H1 (cell line): ENCODE data around the gene NT5C. TPM values are rescaled to one million over a fixed set of nuclear protein-coding genes. Genes with fewer than 3 reads are reported as not detected.

ENCODE experiments used
- CBX8 ChIP-seq: fragments of 300-800, 300-1000 bp; sonication (generic); IDR thresholded peaks from 2 replicates; pipeline ENCODE4 v1.7.1; 2016; ENCODE audit warnings: low read depth, low read length, borderline replicate concordance
- GTF2F1 ChIP-seq: IDR thresholded peaks from 2 replicates; pipeline ENCODE4 v1.6.1; 2012; ENCODE audit warnings: low read depth, low read length, improper control_type of control experiment, borderline replicate concordance
- HDAC6 ChIP-seq: IDR thresholded peaks from one replicate; pipeline ENCODE4 v1.7.1; 2012; ENCODE audit warnings: low read depth, mild to moderate bottlenecking, inconsistent platforms, low read length, moderate library complexity
- KDM5A ChIP-seq: fragments of 200-600 bp; IDR thresholded peaks from 2 replicates; pipeline ENCODE4 v1.7.1; 2012; ENCODE audit warnings: mild to moderate bottlenecking, low read length, inconsistent platforms, mixed read lengths
- POU5F1 ChIP-seq: IDR thresholded peaks from 2 replicates; pipeline ENCODE4 v1.6.1; 2011; ENCODE audit warnings: low read depth, mild to moderate bottlenecking, low read length, moderate library complexity
- RNF2 ChIP-seq: fragments of 200-900, 300-1000 bp; sonication (generic); IDR thresholded peaks from 2 replicates; pipeline ENCODE4 v1.7.1; 2016; ENCODE audit warnings: borderline replicate concordance, low read depth, mild to moderate bottlenecking, antibody characterized with exemption, low read length; ENCODE audit not compliant: poor library complexity, severe bottlenecking; ENCODE audit errors: missing control alignments
- polyA plus RNA-seq, 7 experiments: library from polyadenylated mRNA; depleted of rRNA in 3 of 7; stranded (reverse) in 5 of 7; unstranded in 2 of 7; fragments of >200 nt in 5 of 7; fragments of 200-250 nt in 2 of 7; gene quantifications; 1 replicate in 5 of 7; 2 replicates in 1 of 7; 4 replicates in 1 of 7; pipeline versions ENCODE4 v1.2.1 to v1.2.3, GENCODE V29; 2011 to 2013; ENCODE audit warnings: missing spikeins in 2 of 7, mixed read lengths in 2 of 7
- total RNA-seq: library from RNA; stranded (reverse); fragmentation: NEBNext Ultra II Directional; extraction: Animal tissue kit (Norgen Biotek cat#: 25700); gene quantifications from 2 replicates; pipeline ENCODE4 v1.2.1, GENCODE V29; 2021
- TF ChIP-seq, protein P1 (sequence below): fragments of 300-600 bp; sonication (generic); IDR thresholded peaks from 2 replicates; pipeline ENCODE4 v1.7.1; 2012; ENCODE audit warnings: low read length, moderate library complexity, mild to moderate bottlenecking, inconsistent platforms; ENCODE audit not compliant: insufficient replicate concordance
- TF ChIP-seq, protein P2 (sequence below): IDR thresholded peaks from 2 replicates; pipeline ENCODE4 v1.6.1; 2011; ENCODE audit warnings: low read length, improper control_type of control experiment

NT5C gene
- total and polyA plus RNA-seq, 2 of the 8 experiments (the other 6 are each of a cell fraction or from before 2014, with no cell fraction given), result 52.1 to 66.4 TPM

DNA sequence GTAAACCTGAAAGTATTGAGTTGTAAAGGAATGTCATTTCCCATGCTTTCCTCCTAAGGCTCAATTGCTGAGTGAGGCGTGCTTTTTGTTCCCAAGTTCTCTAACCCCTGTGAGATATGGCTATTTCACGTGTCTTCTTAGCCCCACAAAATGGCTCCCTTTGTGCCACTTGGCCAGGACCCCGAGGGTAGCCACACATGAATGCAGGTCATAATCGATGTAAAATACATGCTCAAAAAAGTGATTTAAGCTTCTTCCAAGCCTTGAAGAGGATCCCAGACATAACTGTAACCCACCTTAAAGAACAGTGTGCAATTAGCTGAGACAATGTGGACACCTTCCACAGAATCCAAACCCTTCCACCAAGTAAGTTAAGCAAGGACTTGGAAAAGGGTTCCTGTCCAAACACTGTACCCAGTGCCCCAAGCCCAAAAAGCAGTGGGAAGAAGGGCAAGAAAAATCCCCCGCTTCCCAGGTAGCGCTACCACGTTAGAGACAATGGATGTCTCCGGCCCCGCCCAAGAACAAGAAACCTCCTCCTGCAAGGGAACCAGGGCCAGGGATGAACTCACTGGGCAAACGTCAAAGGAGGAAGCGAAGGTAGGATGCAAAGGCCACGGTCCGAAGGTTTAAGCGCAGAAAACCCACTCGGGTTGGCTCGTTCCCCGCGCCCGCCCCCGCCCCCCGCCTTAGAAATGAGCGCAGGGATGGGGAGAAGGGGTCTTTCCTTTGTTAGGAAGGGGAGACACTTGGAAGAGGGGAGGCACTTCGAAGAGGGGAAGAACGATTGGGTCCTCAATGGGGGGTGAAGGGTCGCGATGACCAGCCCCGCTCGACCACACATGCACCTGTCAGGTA, 21.6 kb upstream of the NT5C start (continued):
- TF ChIP-seq, protein P1, sequence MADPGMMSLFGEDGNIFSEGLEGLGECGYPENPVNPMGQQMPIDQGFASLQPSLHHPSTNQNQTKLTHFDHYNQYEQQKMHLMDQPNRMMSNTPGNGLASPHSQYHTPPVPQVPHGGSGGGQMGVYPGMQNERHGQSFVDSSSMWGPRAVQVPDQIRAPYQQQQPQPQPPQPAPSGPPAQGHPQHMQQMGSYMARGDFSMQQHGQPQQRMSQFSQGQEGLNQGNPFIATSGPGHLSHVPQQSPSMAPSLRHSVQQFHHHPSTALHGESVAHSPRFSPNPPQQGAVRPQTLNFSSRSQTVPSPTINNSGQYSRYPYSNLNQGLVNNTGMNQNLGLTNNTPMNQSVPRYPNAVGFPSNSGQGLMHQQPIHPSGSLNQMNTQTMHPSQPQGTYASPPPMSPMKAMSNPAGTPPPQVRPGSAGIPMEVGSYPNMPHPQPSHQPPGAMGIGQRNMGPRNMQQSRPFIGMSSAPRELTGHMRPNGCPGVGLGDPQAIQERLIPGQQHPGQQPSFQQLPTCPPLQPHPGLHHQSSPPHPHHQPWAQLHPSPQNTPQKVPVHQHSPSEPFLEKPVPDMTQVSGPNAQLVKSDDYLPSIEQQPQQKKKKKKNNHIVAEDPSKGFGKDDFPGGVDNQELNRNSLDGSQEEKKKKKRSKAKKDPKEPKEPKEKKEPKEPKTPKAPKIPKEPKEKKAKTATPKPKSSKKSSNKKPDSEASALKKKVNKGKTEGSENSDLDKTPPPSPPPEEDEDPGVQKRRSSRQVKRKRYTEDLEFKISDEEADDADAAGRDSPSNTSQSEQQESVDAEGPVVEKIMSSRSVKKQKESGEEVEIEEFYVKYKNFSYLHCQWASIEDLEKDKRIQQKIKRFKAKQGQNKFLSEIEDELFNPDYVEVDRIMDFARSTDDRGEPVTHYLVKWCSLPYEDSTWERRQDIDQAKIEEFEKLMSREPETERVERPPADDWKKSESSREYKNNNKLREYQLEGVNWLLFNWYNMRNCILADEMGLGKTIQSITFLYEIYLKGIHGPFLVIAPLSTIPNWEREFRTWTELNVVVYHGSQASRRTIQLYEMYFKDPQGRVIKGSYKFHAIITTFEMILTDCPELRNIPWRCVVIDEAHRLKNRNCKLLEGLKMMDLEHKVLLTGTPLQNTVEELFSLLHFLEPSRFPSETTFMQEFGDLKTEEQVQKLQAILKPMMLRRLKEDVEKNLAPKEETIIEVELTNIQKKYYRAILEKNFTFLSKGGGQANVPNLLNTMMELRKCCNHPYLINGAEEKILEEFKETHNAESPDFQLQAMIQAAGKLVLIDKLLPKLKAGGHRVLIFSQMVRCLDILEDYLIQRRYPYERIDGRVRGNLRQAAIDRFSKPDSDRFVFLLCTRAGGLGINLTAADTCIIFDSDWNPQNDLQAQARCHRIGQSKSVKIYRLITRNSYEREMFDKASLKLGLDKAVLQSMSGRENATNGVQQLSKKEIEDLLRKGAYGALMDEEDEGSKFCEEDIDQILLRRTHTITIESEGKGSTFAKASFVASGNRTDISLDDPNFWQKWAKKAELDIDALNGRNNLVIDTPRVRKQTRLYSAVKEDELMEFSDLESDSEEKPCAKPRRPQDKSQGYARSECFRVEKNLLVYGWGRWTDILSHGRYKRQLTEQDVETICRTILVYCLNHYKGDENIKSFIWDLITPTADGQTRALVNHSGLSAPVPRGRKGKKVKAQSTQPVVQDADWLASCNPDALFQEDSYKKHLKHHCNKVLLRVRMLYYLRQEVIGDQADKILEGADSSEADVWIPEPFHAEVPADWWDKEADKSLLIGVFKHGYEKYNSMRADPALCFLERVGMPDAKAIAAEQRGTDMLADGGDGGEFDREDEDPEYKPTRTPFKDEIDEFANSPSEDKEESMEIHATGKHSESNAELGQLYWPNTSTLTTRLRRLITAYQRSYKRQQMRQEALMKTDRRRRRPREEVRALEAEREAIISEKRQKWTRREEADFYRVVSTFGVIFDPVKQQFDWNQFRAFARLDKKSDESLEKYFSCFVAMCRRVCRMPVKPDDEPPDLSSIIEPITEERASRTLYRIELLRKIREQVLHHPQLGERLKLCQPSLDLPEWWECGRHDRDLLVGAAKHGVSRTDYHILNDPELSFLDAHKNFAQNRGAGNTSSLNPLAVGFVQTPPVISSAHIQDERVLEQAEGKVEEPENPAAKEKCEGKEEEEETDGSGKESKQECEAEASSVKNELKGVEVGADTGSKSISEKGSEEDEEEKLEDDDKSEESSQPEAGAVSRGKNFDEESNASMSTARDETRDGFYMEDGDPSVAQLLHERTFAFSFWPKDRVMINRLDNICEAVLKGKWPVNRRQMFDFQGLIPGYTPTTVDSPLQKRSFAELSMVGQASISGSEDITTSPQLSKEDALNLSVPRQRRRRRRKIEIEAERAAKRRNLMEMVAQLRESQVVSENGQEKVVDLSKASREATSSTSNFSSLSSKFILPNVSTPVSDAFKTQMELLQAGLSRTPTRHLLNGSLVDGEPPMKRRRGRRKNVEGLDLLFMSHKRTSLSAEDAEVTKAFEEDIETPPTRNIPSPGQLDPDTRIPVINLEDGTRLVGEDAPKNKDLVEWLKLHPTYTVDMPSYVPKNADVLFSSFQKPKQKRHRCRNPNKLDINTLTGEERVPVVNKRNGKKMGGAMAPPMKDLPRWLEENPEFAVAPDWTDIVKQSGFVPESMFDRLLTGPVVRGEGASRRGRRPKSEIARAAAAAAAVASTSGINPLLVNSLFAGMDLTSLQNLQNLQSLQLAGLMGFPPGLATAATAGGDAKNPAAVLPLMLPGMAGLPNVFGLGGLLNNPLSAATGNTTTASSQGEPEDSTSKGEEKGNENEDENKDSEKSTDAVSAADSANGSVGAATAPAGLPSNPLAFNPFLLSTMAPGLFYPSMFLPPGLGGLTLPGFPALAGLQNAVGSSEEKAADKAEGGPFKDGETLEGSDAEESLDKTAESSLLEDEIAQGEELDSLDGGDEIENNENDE, result no peak
- no peak for TF ChIP-seq GTF2F1
- TF ChIP-seq, protein P2, sequence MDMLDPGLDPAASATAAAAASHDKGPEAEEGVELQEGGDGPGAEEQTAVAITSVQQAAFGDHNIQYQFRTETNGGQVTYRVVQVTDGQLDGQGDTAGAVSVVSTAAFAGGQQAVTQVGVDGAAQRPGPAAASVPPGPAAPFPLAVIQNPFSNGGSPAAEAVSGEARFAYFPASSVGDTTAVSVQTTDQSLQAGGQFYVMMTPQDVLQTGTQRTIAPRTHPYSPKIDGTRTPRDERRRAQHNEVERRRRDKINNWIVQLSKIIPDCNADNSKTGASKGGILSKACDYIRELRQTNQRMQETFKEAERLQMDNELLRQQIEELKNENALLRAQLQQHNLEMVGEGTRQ, result no peak
- TF ChIP-seq POU5F1, result no peak
- no peak for TF ChIP-seq RNF2
- TF ChIP-seq HDAC6, result no peak
- TF ChIP-seq KDM5A, result no peak
- TF ChIP-seq CBX8, result no peak
